ENCODE results near the gene IL22. TPM values are rescaled to one million over a fixed set of nuclear protein-coding genes. Genes with fewer than 3 reads are reported as not detected.

IL22 gene
- total RNA-seq, 6 experiments from 2014 or later, result not detected

DNA sequence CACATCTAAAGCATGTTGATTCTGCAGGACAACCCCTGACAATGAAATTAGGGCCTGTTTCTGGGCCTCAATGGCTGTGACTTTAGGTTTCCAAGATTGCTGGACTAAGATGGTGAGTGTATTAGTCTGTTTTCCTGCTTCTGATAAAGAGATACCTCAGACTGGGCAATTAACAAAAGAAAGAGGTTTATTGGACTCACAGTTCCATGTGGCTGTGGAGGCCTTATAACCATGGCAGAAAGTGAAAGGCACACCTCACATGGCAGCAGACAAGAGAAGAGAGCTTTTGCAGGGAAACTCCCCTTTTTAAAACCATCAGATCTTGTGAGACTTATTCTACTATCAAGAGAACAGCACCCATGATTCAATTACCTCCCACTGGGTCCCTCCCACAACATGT, 10.6 kb downstream of the IL22 start:
- Mint-ChIP-seq H3K27ac (no peak overlapping the region), H3K36me3 (ENCODE audit: low read depth) (no peaks in the 10 kb centered on the region), H3K27me3 (ENCODE audit: insufficient read depth) (peaks cover 19% of the 10 kb centered on the region), H3K9me3 (no peaks in the 10 kb centered on the region), H3K4me1 (ENCODE audit: low read depth) (peaks cover 42% of the 10 kb centered on the region), H3K4me3 (no peak overlapping the region)
- TF ChIP-seq, protein P1, sequence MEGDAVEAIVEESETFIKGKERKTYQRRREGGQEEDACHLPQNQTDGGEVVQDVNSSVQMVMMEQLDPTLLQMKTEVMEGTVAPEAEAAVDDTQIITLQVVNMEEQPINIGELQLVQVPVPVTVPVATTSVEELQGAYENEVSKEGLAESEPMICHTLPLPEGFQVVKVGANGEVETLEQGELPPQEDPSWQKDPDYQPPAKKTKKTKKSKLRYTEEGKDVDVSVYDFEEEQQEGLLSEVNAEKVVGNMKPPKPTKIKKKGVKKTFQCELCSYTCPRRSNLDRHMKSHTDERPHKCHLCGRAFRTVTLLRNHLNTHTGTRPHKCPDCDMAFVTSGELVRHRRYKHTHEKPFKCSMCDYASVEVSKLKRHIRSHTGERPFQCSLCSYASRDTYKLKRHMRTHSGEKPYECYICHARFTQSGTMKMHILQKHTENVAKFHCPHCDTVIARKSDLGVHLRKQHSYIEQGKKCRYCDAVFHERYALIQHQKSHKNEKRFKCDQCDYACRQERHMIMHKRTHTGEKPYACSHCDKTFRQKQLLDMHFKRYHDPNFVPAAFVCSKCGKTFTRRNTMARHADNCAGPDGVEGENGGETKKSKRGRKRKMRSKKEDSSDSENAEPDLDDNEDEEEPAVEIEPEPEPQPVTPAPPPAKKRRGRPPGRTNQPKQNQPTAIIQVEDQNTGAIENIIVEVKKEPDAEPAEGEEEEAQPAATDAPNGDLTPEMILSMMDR (IDR thresholded peaks at IDR 0.05), result no peak
- no peak for DNase-seq

- peak overlapping the region; percentile 81 for H3K27ac Mint-ChIP-seq
- H3K36me3 Mint-ChIP-seq (ENCODE audit: low read depth), result no peaks in the 10 kb centered on the region
- no peak for DNase-seq
- peaks cover 4% of the 10 kb centered on the region; the same call in 1 of the 2 replicates for H3K27me3 Mint-ChIP-seq (ENCODE audit: insufficient read depth)
- no peaks in the 10 kb centered on the region for H3K9me3 Mint-ChIP-seq
- TF ChIP-seq, protein P1 (IDR thresholded peaks at IDR 0.05), result no peak
- H3K4me1 Mint-ChIP-seq (ENCODE audit: low read depth), result peaks cover 56% of the 10 kb centered on the region
- H3K4me3 Mint-ChIP-seq, result peak overlapping the region; percentile 62
Observed at GRCh38 chr12:68240975-68241374, 12.4 kb downstream of the IL22 start.

DNA sequence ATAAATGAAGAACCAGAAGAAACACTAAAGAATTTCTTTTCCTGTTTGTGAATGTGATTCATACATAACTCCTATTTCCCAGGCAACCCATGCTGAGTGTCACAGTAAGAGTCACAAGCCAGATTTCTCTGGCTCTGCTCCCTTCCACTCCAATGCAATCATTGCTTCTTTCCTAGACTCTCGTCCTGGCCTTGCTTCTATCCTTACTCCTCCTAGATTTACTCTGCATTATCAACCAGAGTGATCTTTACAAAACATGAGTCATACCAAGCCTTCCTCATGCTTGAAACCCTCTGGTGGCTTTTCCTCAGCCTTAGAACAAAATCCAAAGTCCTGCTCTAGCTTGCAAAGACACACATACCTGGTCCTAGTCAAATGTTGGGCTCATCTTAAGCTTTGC, 13.3 kb downstream of the IL22 start:
- Mint-ChIP-seq H3K36me3 (ENCODE audit: low read depth) (no peaks in the 10 kb centered on the region), H3K4me1 (ENCODE audit: low read depth) (peaks cover 51% of the 10 kb centered on the region), H3K27me3 (ENCODE audit: insufficient read depth) (peaks cover 2% of the 10 kb centered on the region; the same call in 1 of the 2 replicates), H3K4me3 (peak overlapping the region; percentile 33), H3K27ac (peak overlapping the region; percentile 81), H3K9me3 (no peaks in the 10 kb centered on the region)
- peak; percentile 96 for DNase-seq
- TF ChIP-seq, protein P1 (IDR thresholded peaks at IDR 0.05), result no peak

GRCh38 chr12:68239309-68239982, 14.0 kb downstream of the IL22 start:
- peaks cover 50% of the 10 kb centered on the region for H3K4me1 Mint-ChIP-seq (ENCODE audit: low read depth)
- no peaks in the 10 kb centered on the region for H3K9me3 Mint-ChIP-seq
- H3K27me3 Mint-ChIP-seq (ENCODE audit: insufficient read depth), result peaks cover 8% of the 10 kb centered on the region; the same call in 1 of the 2 replicates
- no peaks in the 10 kb centered on the region for H3K36me3 Mint-ChIP-seq (ENCODE audit: low read depth)
- peak overlapping the region; percentile 33 for H3K4me3 Mint-ChIP-seq
- peak overlapping the region; percentile 81 for H3K27ac Mint-ChIP-seq
- TF ChIP-seq, protein P1 (IDR thresholded peaks at IDR 0.05), result no peak
- DNase-seq, result no peak

- DNase-seq, result peak; percentile 22
- peak overlapping the region; percentile 64 for H3K27ac Mint-ChIP-seq
- H3K4me1 Mint-ChIP-seq (ENCODE audit: low read depth), result peaks cover 50% of the 10 kb centered on the region
- H3K9me3 Mint-ChIP-seq, result no peaks in the 10 kb centered on the region
- H3K36me3 Mint-ChIP-seq (ENCODE audit: low read depth), result no peaks in the 10 kb centered on the region
- peak overlapping the region; percentile 44; the same call in 1 of the 2 replicates for H3K4me3 Mint-ChIP-seq
- TF ChIP-seq, protein P1 (IDR thresholded peaks at IDR 0.05), result no peak
- H3K27me3 Mint-ChIP-seq (ENCODE audit: insufficient read depth), result peaks cover 7% of the 10 kb centered on the region
Observed at GRCh38 chr12:68237619-68238018, 15.8 kb downstream of the IL22 start.
